GM18526 (cell line): ENCODE results near the gene VAMP2.

Experiments
- POLR2A ChIP-seq: IDR thresholded peaks from 3 replicates; pipeline ENCODE4 v1.6.1; 2011; ENCODE audit not compliant: insufficient read length; ENCODE audit errors: extremely low read depth

Gene VAMP2

GRCh38 chr17:8125947-8126490 is 36.7 kb downstream of the VAMP2 start:
- no peak for TF ChIP-seq POLR2A

DNA sequence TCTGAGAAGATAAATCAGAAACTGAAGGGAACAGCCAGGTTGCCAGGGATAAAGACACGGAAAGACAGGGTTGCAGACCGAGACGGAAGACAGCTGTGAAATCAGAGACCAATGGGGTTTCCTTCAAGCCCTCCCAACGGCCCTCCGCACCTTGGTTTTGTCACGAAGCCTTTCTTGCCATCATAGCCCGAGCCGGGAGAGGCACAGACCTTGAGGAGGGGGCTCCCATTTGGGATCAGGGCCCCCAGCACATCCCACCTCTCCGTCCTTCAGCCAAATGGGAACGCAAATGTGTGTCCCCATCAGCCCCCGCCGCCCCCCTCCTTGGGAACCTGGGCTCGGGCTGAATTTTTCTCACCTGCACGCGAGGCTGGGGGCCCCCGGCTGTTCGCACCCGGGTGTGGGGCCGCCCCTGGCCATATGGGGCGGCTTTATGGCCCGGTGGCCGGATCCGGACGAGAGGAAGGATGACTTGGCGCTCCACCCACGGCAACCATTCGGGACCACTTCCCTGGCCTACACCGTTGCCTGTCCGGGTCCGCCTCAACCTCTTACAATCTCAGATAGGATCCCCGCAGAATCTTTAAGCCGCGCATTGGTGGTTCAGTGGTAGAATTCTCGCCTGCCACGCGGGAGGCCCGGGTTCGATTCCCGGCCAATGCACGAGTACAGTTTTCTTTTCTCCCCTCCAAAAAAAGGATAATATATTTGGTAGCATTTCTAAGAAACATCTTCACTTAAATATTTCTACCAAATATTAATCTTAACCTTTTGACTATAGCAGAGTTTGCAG is 37.4 kb downstream of the VAMP2 start:
- TF ChIP-seq POLR2A = no peak

- TF ChIP-seq POLR2A = no peak
Observed at GRCh38 chr17:8124350-8125153, 38.2 kb downstream of the VAMP2 start.

DNA sequence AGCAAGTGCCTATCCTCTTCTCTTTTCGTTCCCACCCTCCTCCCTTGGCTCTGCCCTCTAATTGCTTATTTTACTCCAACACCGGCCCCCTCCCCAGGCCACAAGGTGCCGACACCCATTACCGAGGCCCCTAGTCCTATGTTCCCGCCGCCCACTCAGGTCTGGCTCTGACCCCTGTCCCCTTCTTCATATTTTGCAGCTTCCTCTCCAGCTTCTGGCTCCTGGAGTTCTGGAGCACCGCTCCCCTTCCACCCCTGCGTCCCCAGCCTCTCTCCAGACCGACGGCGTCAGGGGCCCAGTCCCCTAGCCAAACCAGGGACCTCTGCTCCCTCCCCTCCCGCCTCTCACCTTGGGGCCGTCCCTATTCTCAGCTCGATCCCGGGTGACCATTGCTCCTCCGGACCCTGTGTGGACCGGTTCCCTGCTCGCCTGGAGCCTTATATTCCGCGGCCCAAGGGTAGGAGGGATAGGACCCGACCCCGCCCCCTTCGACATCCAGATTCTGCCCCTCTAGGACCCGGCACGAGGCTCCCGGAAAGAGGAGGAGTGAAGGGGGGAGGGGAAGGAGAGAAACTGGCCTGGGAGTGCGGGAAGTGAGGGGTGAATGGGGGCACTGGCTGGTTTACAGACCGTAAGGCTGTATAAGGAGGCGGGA is 38.9 kb downstream of the VAMP2 start, which contains the start of gene HES7:
Gene HES7 (minus strand): TSS at position 412 of the 655 bp plus-strand sequence. CDS start 22 bp downstream, at position 390.
- no peak for TF ChIP-seq POLR2A

DNA sequence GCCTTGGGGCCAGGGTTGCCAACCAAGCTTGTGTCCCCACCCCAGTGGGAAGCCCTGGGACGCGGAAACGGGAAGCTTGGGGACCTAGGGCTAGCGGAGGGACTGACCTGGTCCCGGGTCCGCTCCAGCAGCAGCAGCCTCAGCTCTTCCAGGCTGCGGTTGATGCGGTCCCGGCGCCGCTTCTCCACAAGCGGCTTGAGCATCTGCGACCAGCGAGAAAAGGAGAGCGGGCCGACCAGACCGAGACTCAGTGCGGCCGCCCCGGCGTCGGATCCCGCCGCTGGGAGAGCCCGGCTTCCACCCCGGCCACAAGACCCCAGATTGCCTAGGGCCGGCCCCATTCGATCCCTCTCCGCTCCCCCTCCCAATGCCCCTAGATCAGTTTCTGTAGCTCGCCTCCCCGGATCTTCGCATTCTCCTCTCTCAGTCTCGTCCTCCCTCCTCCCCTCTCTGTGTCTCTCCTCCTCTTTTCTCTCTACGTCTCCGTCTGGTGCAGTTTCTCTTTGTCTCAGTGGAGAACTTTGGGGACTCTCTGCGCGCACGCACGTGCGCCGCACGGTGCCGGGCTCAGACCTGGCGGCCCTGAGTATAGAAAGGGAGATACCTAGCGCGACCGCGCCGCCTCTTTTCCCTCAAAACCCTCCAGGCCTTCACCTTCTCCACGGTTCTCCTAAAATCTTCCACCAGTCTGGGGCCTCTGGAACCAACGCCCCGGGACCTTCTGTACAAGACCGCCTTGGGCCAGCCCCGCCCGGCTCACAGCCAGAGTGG is 39.6 kb downstream of the VAMP2 start:
- TF ChIP-seq POLR2A = no peak

DNA sequence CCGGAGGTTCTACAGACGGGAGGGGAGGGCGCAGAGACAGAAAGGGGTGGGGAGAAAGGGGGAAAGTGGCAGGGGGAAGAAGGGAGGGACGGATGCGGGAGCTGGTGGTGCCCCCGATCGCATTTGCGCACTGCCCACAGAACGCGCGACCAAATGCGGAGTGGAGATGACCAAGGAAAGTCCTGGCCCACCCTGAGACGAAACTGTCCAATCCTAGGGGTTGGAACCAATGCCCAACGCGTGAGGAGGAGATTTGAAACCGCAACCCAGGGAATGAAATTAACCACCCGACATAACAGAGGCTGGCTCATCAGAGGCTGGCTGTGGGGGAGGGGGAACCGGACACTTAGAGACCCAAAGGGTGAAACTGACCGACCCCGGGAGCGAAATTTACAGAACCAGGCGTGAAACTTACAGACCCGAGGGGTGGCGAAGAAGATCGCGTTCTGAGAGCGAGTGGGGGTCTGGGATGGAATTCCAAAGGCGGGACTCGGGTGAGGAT is 40.3 kb downstream of the VAMP2 start:
- no peak for TF ChIP-seq POLR2A

GRCh38 chr17:8121681-8122421 is 40.9 kb downstream of the VAMP2 start:
- no peak for TF ChIP-seq POLR2A

DNA sequence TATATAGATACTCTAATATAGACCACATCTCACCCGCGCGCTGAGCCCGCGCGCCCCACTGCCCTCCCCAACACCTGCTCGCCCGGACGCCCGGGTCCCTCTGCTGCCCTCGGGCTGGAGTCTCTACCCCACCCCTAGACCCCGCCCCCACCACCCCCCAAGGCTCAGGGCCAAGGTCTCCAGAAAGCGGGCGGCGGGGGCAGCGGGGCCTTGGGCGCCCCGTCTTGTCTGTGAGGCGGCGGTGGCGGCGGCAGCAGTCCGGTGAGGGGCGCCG is 41.4 kb downstream of the VAMP2 start:
- no peak for TF ChIP-seq POLR2A

DNA sequence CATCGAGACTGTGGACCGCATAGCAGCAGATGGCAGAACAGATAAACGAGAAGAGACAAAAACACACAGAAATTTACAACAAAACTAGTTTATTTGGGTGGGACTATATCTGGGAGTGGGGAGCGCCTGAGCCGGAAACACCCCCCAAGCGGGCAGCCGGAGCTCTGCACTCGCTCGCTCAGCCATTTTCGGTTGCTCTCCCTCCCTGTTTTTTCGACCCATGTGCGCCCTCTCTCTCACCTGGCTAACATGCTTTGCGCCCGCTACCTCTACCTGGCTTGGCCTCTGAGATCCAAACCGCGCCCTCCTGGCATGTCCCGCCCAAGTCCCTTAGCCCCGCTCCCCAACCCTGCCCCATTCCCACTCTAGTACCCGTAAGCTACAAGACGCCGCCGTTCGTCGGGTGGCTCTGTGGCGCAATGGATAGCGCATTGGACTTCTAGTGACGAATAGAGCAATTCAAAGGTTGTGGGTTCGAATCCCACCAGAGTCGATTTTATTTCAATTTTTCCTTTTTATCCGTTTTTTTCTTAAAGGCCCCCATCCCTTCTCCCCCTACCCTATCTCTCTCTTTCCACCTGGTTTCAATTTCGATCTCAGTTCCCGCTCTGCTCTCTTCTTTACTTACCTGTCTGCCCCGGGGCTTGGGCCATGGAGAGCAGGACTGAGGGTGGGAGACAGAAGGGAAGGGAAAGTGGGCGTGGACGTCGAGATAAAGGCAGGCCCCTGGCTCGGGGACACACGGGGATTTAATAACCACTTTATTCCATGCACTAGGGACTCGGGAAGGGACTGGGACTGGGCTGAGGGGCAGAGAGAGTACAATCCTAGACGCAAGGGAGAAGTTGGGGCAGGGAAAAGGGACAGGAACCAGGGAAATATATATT is 42.0 kb downstream of the VAMP2 start:
- TF ChIP-seq POLR2A = no peak

- TF ChIP-seq POLR2A = no peak
Observed at GRCh38 chr17:8119581-8120519, 42.9 kb downstream of the VAMP2 start.

DNA sequence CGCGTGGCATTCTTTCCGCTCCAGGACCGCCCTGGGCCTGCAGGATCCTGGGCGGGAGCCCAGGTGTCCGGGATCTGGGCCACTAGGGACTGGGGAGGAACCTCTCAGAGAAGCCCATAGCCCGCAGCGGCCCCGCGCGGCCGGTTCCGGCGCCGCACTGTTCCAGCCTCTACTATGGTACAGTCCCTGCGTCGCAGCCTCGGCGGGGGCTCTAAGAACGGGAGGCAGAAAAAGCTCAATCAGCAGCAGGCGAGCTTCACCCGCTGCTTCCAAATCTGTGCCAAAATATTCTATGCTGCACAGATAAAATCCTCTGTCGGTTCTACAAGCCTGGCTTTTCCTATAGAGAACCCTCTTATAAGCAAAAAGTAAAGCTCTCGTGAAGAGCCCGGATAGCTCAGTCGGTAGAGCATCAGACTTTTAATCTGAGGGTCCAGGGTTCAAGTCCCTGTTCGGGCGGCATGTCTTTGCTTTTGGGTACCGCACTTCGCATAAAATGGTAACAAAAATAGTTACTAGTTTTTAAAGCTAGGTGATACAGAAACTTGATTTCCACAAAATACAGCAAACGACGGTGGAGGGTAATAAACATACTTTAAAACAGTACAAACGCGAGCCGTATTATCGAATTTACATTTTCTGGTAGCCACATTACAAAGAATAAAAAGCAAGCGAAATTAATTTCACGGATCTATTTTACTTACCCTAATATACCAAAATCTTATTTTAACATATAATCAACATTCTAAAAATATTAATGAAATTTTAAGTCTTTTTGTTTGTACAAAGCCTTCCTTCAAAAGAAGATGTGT is 43.8 kb downstream of the VAMP2 start:
- TF ChIP-seq POLR2A = no peak
